Progenitor cell of endocrine pancreas (in vitro differentiated cells): Measurements from ENCODE around the gene SIRPA. TPM values are rescaled to one million over a fixed set of nuclear protein-coding genes. Genes with fewer than 3 reads are reported as not detected.

Experiments
- DNase-seq: peaks from one replicate; pipeline ENCODE4 v3.0.0; 2021; ENCODE audit warnings: low spot score; ENCODE audit not compliant: unreplicated experiment
- H3K27ac Mint-ChIP-seq: 2 replicates; pipeline ENCODE4 v1.8.0; 2021; ENCODE audit warnings: mild to moderate bottlenecking, moderate library complexity, mixed read lengths
- H3K27me3 Mint-ChIP-seq: 2 replicates; pipeline ENCODE4 v1.8.0; 2021; ENCODE audit warnings: mixed read lengths
- H3K36me3 Mint-ChIP-seq: 2 replicates; pipeline ENCODE4 v1.8.0; 2022; ENCODE audit warnings: mixed read lengths; ENCODE audit not compliant: insufficient read depth
- H3K4me1 Mint-ChIP-seq: 2 replicates; pipeline ENCODE4 v1.8.0; 2021; ENCODE audit warnings: low read depth, mixed read lengths
- H3K4me3 Mint-ChIP-seq: 2 replicates; pipeline ENCODE4 v1.8.0; 2021; ENCODE audit warnings: low read depth, mild to moderate bottlenecking, moderate library complexity, mixed read lengths
- H3K9me3 Mint-ChIP-seq: 2 replicates; pipeline ENCODE4 v1.8.0; 2021; ENCODE audit warnings: low read depth, mixed read lengths
- CTCF ChIP-seq: fragments of 200-600 bp; sonication (generic); IDR thresholded peaks from one replicate; pipeline ENCODE4 v1.5.0; 2021; ENCODE audit warnings: antibody characterized with exemption, mild to moderate bottlenecking; ENCODE audit not compliant: unreplicated experiment
- total RNA-seq: library from RNA; stranded (reverse); gene quantifications from 2 replicates; pipeline ENCODE4 v1.2.1, GENCODE V29; 2021

Gene SIRPA
- total RNA-seq, 1 donor from 2014 or later, result 16.2 TPM

GRCh38 chr20:1973601-1974440 is 78.6 kb downstream of the SIRPA start:
- no peaks in the 10 kb centered on the region for H3K4me1 Mint-ChIP-seq
- H3K27me3 Mint-ChIP-seq, result peaks cover 39% of the 10 kb centered on the region
- H3K9me3 Mint-ChIP-seq, result no peaks in the 10 kb centered on the region
- no peaks in the 10 kb centered on the region for H3K36me3 Mint-ChIP-seq
- no peak for TF ChIP-seq CTCF
- no peak for DNase-seq
- no peak overlapping the region for H3K4me3 Mint-ChIP-seq
- no peak overlapping the region for H3K27ac Mint-ChIP-seq

DNA sequence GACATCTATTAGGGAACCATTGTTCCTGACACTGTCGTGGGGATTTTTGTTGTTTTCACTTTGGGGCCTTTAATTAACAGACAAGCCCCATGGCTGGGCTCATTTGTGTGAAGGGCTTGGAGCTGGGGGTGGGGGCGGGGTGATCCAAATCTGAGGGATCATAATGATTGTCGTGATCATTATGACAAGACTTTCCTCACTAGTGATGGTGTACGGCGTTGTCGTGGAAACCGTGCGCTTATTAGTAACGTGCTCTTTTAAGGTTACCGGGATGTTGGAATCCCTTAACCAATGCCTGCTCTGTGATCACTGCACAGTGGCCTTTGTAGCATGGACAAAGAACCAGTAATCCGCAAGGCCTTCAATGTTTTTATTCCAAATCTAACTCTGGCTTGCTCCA is 80.1 kb downstream of the SIRPA start:
- Mint-ChIP-seq H3K4me3 (no peak overlapping the region), H3K27me3 (peaks cover 51% of the 10 kb centered on the region), H3K36me3 (no peaks in the 10 kb centered on the region), H3K4me1 (no peaks in the 10 kb centered on the region), H3K27ac (no peak overlapping the region), H3K9me3 (no peaks in the 10 kb centered on the region)
- no peak for TF ChIP-seq CTCF
- DNase-seq, result no peak

DNA sequence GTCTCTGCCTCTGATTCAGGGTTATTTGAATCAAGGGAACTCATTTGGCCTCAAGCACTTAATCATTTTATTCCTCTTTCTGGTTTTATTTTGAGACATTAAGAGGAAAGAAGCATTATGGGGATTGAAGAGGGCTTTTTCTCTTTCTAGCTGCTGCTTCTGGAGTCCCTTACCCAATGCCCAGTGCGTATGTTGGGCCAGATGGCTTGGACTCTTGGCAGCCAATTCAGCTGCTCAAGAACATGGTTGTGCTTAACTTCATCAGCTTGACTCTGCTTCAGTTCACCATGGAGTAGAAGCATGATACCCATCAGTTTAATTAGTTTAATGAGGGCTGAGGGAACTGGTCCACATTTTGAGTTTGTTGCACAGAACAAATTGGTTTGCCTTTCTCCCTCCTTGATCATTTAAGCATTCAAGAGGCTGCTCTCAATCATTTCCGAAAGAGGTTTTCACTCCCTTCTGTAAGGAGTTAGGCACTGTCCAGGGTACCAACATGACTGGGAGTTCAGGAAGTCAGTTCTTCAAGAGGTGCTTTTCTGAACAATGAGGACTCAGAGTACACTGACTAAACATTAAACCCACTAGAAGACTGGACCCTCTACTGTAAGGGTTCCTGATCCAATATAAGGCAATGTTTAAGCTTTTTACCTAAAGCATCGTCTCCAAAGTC is 84.0 kb downstream of the SIRPA start:
- Mint-ChIP-seq H3K4me3 (no peak overlapping the region), H3K9me3 (no peaks in the 10 kb centered on the region), H3K27me3 (peaks cover 51% of the 10 kb centered on the region), H3K4me1 (no peaks in the 10 kb centered on the region), H3K27ac (no peak overlapping the region), H3K36me3 (no peaks in the 10 kb centered on the region)
- no peak for DNase-seq
- no peak for TF ChIP-seq CTCF

DNA sequence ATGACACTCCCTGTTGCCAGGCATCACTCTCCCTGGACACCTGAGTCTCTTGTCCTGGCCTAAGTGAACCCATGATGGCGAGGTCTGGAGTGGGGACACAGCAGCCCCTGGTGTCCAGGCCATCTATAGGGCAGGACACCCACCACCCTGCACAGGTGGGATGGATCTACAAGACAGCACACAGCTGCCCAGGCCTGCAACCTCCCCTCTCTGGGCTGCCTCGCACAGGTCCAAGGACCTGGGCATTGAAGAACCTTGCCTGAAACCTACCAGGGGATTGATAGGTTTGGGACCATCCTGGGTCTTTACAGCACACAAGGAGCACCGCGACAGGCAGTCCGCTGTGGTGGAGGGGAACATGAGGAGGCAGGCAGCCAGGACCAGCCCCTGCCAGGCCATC is 87.5 kb downstream of the SIRPA start:
- H3K27me3 Mint-ChIP-seq, result peaks cover 48% of the 10 kb centered on the region
- H3K9me3 Mint-ChIP-seq, result no peaks in the 10 kb centered on the region

More for the DNA sequence above, 87.5 kb downstream of the SIRPA start:
- no peak overlapping the region for H3K4me3 Mint-ChIP-seq
- no peaks in the 10 kb centered on the region for H3K4me1 Mint-ChIP-seq
- no peaks in the 10 kb centered on the region for H3K36me3 Mint-ChIP-seq
- no peak overlapping the region for H3K27ac Mint-ChIP-seq
- TF ChIP-seq CTCF, result no peak
- DNase-seq, result no peak
